Measurements from ENCODE around the gene PLA2G10.
"Not testable (repeated sequence)": the region's sequence is repeated elsewhere in the genome, so short reads cannot be mapped to it uniquely, and the experiment has no call there.

Gene PLA2G10

DNA sequence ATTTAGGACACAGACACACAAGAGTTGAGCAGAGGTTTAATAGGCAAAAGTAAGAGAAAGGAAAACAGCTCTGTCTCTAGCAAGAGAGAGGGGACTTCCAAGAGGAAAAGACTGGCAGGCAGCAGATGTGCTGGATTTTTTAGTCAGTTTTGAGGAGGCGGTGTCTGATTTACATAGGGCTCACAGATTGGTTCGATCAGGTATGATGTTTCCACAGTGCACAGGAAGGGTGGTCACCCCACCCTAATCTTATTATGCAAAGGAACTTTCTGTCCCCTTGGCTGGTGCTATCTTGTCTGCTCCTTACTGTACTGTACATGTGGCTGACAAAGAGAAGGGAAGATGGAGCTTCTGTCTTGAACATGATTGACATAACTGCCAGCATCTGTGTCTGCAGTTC lies 36.0 kb downstream of the PLA2G10 start:
- DNase-seq, result no peak

DNA sequence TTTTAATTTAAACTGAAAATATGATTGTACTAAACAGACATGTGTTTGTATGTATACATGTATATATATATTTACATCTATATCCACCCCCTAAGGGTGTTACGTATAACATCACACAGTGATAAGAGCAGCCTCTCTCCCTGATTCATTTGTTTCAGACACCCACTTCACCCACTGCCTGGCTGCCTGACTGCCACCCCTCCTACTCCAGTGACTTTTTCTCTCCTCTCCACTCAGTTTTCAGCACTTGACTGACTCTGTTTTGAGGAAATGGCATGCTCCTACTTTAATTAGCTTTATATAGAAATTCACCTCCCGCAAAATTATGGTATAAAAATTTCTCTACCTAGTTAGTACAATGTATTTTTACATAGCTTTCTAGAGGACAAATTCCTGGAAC lies 41.4 kb downstream of the PLA2G10 start:
- no peak for DNase-seq

DNA sequence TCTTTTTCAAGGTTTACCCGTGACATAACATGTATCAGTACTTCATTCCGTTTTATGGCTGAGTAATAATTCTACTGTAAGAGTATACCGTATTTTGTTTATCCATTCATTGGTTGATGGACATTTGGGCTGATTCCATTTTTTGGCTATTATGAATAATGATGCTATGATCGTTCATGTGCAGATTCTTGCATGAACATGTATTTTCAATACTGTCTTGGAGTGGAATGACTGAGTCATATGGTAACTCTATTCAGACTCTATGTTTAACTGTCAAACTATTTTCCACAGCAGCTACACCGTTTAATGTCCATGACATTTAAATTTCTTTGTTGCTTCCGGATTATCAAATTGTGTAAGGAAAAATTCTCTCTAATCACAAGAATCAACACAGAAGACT lies 43.5 kb downstream of the PLA2G10 start:
- DNase-seq, result no peak

DNA sequence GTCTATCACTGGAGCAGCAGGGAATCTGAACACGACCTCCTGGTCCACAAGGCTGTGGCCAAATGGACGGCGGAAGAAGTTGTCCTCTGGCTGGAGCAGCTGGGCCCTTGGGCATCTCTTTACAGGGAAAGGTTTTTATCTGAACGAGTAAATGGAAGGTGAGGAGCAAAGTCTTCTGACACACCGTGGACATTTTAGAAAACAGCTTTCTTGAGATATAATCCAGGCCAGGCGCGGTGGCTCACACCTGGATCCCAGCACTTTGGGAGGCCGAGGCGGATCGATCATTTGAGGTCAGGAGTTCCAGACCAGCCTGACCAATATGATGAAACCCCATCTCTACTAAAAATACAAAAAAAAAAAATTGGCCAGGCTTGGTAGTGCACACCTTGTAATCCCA lies 44.3 kb downstream of the PLA2G10 start:
- no peak for DNase-seq

DNA sequence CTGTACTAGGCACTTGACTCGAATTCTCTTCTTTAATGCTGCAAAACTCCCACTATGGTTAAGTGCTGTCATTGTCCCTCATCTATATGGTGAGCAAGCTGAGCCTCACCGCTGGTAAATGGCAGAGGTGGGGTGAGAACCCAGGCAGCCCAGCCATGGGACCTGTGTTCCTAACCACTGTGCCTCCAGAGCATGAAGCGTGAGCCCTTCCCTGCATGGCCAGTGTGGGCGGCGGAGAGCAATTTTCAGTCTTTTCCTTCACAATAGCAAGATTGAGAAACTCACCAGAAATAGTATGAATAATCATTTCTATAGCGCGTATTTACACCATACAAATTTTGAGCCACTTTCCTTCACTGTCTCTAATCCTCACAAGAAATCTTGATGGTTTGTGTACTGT lies 52.2 kb downstream of the PLA2G10 start:
- no peak for DNase-seq

DNA sequence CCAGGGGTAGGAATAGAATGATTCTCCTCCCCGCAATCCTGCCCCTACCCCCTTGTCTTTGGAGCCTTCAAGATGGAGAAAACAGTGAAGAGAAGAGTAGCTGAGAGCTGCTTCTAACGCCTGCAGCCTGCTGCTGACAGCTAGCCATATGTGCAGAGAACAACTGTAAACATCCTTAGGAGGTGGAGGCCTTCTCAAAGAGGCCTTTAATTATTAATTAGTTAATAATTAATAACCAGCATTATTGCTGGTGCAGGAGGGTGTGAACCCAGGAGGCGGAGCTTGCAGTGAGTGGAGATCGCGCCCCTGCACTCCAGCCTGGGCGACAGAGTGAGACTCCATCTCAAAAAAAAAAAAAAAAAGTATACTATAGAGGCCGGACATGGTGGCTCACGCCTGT lies 52.9 kb downstream of the PLA2G10 start:
- DNase-seq, result no peak

DNA sequence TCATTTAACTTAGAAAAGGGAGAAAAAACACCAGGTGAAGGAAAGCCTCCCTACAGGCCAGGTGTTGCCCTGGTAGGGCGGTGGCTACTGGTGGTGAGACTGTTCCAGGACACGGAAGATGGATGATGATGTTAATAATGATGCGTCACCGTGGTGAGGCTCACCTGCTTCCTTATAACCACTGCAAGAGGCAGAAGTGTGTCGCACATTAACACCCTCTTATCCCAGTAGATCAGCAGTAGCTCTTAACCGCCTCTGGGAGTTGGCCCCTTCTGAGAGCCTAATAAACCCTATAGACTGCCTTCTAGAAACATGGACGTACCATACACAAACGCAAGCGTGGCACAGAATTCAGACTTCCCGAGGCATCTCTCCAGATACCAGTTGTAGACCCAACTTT lies 53.6 kb downstream of the PLA2G10 start:
- no peak for DNase-seq

DNA sequence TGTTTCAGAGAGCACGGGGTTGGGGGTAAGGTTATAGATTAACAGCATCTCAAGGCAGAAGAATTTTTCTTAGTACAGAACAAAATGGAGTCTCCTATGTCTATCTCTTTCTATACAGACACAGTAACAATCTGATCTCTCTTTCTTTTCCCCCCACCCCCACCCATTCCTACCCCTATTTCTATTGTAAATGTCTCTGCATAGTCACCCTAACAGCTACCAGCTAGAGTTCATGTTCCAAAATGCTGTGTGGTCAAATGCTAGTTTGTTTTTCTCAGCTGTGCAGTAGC lies 57.2 kb downstream of the PLA2G10 start:
- DNase-seq, result not testable (repeated sequence)

DNA sequence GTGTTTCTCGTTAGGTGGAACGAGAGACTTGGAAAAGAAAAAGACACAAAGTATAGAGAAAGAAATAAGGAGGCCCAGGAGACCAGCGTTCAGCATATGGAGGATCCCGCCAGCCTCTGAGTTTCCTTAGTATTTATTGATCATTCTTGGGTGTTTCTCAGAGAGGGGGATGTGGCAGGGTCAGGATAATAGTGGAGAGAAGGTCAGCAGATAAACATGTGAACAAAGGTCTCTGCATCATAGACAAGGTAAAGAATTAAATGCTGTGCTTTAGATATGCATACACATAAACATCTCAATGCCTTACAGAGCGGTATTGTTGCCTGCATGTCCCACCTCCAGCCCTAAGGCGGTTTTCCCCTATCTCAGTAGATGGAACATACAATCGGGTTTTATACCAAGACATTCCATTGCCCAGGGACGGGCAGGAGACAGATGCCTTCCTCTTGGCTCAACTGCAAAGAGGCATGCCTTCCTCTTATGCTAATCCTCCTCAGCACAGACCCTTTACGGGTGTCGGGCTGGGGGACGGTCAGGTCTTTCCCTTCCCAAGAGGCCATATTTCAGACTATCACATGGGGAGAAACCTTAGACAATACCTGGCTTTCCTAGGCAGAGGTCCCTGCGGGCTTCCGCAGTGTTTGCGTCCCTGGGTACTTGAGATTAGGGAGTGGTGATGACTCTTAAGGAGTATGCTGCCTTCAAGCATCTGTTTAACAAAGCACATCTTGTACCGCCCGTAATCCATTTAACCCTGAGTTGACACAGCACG lies 57.7 kb downstream of the PLA2G10 start:
- not testable (repeated sequence) for DNase-seq

DNA sequence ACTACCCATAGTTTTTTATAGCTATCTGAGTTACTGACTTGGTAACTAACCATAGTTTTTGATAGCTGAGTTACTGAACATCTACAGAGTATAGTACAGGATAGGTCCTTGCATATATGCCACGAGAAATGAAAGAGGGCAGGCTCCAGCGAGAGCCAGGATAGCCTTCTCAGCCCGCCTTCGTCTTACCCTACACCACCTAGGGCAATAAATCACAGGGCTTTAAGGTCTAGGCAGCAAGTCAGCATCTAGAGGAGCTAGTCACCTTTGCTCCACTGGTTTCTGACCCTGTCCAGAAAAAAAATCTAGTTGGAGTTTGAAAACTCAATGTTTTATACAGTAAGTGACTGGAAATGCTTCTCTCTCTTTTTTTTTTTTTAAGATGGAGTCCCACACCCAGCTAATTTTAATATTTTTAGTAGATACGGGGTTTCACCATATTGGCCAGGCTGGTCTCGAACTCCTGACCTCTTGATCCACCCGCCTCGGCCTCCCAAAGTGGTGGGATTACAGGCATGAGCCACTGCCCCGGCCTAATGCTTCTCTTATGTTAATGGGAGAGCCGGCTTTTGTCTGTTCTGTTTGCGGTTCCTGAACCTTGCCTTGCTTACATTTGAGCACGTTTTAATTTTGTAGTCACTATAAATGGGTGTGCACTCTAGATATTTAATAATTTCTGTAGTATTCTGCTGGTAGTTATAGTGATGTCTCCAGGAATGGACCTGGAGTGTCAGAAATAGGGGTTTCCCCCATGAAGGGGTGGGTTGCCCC lies 58.5 kb downstream of the PLA2G10 start:
- no peak for DNase-seq

DNA sequence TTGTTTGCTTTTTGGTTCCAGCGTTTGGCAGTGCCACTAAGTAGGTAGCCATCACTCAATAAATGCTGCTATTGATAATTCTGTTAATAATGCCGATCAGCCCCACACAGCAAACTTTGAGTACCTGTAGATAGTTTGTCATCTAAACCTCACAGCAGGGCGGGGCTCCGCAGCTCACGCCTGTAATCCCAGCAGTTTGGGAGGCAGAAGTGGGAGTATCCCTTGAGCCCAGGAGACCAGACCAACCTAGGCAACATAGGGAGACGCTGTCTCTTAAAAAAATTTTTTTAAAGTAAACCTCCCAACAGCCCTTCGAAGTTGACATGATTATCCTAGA lies 59.8 kb downstream of the PLA2G10 start:
- no peak for DNase-seq

DNA sequence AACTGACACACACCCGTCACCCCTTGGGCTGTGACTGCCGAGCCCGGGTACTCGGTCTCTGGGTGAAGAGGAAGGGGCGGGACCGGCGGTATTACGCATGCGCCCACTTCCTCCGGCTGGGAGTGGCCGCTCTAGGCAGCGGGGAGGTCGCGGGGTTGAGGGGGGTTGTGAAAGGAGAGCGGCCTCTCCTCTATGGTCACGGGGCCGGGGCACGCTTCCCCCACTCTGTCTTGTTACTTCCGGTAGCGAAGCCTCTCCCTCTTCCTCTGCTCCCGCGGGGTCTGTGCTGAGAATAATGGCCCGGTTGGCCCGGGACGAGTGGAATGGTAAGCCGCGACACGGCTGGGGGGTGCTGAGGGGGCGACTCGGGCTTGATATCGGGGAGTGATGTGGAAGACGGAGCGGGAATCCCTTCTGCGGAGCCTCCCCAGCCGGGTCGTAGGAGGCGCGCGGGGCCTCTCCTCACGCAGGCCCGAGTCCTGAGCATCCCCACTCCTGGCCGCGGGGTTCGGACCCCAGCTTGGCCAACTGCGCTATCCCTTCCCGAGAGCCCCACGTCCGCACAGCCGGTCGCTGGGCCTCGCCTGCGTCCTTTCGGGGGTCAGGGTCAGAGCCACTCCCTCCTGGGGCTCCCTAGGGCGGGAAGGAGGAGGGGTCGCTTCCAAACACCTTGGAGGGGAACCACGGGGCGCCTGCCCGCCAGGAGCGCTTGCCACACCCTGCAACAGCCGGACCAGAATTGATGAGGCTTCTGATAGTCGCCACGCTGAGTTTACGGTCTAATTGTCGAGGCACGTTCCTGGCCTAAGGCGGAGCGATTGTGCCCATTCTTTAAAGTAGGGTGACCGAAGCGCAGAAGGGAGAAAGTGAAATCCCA lies 61.2 kb downstream of the PLA2G10 start, which contains the start of gene BFAR:
BFAR (plus strand) TSS at position 259 of the 877 bp plus-strand sequence. CDS start 11,396 bp downstream, outside the sequence.
- DNase-seq, result peak; percentile 98

DNA sequence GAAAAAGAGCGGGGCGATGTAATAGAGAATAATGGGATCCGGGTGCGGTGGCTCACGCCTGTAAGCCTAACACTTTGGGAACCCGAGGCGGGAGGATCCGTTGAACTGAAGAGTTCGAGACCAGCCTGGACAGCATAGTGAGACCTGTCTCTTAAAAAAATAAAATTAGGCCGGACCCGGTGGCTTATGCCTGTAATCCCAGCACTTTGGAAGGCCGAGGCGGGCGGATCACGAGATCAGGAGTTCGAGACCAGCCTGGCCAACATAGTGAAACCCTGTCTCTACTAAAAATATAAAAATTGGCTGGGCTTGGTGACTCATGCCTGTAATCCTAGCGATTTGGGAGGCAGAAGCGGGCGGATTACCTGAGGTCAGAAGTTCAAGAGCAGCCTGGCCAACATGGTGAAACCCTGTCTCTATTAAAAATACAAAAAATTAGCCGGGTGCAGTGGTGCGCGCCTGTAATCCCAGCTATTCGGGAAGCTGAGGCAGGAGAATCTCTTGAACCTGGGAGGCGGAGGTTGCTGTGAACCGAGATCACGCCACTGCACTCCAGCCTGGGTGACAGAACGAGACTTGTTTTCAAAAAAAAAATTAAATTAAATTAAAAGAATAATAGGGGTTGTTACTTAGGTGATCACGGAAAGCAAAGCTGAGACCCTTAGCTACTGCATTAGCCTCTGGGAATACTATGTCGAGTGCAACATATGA lies 63.3 kb downstream of the PLA2G10 start:
- DNase-seq, result not testable (repeated sequence)

DNA sequence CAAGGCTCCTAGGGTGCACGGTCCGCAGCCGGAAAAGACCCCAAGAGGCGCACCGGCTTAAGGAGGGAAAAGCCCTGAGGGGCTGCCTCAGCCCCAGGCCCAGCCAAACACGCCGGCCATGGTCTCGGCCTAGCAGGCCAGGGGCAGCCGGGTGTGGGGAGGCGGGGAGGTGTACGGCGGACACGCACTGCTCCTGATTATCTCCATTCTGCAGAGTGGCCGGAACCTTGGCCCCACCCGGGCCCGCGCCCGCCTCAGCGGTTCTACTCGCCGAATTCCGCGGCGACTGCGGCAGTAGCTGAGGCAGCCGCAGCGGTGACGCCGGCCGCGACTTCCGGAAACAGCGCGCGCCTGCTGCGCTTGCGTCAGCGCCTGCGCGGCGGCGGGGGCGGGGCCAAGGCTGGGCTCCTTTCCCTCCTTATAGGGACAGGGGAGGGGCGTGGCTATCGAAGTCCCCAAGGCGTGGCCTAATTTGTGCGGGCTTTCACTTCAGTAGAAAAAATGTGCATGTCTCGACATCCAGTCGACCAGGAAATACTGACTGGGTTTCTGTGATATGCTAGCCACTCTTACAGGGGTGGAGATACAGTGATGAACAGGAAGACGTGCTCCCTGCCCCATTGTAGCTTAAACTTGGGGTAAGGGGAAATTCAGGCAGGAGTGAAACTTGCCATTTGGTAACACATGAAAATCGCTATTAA lies 64.0 kb downstream of the PLA2G10 start, which contains the start of gene PARN:
PARN (minus strand) TSS at position 342 of the 701 bp plus-strand sequence; CDS start at position 207, 135 bp downstream.
- DNase-seq, result peak; percentile 97

DNA sequence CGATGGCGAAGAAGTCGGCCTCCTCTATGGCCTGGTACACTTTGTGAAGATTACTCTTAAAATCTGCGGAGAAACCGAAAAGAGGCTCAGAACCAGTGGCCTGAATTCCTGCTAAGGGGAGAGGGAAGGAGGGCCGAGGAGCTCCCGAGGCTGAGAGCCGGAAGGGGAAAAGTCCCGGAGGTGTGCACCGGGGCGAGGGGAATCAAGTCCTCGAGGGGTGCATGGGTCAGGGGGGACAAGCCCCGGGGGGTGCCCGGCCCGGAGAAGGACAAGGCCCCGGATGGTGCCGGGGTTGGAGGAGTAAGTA lies 64.5 kb downstream of the PLA2G10 start:
- no peak for DNase-seq

DNA sequence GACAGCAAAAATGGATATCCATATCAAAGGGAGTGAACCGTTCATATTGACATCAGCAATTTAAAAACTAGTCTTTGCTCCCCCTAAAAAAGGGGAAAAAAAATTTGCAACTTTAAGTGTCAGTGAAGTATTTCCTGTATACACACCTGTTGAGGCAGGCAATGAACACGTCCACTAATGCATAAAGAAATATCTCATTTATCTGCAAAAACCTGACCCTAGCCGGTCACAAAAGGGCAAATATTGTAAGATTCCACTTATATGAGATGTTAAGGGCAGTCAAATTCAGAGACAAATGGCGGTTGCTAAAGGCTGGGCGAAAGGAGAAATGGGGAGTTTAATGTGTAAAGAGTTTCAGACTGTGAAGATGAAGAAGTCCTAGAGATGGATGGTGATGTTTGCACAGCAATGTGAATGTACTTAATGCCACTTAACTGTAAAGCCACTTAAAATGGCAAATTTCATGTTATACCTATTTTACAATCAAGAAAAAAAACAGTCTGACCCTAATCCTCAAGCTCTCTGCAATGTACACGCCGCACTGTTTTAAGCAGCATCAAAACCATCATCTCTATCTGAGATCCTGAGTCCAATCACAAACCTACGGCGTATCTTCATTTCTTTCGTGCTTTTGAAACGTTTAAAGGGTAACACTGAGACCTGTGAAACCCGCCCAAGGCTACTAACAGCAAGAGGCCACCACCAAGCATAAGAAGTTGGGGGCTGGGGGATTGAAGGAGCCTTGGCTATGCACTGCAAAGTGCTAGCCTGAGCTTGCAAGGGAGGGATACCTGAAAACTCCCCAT lies 65.1 kb downstream of the PLA2G10 start:
- no peak for DNase-seq

DNA sequence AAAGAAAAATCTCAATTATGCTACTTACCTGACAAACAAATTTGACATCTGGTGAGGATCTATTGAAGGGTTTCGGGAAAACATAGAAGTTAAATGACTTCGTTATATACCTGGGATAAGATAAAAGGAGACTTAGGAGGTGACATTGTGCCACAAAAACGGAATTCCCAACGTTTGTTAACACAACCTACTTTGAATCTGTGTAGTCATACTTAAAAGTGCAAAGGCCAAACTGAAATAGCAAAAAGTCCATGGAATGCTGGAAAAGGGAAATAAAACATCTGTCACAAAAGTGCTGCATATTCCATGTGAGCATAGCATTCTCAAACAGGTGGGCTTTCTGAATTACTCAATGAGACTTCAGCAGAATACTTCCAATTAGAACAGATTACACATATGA lies 67.0 kb downstream of the PLA2G10 start:
- DNase-seq, result no peak
